ENCODE data around the gene NTM. TPM values are rescaled to one million over a fixed set of nuclear protein-coding genes. Genes with fewer than 3 reads are reported as not detected.

NTM gene
- total RNA-seq, 2 experiments from 2014 or later: not detected

DNA sequence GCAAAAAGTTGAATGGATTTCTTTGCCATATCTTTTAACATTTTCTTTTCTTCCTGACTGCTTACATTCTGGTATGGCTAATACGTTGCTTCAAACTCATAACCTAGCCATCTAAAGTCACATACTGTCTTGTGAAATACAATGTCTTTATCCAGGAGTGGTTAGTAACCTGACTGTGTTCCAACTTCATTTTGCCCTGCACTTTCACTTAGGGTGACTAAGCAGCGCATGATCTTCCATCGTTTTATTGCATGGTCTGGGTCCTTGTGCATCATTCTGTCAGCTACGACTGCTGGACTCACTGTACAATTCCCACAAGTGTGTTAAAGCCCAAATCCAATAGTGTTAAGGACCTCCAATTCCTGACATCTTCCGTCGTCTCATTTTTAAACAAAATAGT, 403.2 kb downstream of the NTM start:
- no peak for ATAC-seq
- Mint-ChIP-seq H3K4me1 (ENCODE audit: low read depth) (no peaks in the 10 kb centered on the region), H3K27me3 (peaks cover 1% of the 10 kb centered on the region), H3K36me3 (ENCODE audit: low read depth) (no peaks in the 10 kb centered on the region), H3K27ac (no peak overlapping the region), H3K4me3 (no peak overlapping the region), H3K9me3 (no peaks in the 10 kb centered on the region)
- TF ChIP-seq, protein P1, sequence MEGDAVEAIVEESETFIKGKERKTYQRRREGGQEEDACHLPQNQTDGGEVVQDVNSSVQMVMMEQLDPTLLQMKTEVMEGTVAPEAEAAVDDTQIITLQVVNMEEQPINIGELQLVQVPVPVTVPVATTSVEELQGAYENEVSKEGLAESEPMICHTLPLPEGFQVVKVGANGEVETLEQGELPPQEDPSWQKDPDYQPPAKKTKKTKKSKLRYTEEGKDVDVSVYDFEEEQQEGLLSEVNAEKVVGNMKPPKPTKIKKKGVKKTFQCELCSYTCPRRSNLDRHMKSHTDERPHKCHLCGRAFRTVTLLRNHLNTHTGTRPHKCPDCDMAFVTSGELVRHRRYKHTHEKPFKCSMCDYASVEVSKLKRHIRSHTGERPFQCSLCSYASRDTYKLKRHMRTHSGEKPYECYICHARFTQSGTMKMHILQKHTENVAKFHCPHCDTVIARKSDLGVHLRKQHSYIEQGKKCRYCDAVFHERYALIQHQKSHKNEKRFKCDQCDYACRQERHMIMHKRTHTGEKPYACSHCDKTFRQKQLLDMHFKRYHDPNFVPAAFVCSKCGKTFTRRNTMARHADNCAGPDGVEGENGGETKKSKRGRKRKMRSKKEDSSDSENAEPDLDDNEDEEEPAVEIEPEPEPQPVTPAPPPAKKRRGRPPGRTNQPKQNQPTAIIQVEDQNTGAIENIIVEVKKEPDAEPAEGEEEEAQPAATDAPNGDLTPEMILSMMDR (IDR thresholded peaks at IDR 0.05): no peak
- POLR2A ChIA-PET: no interaction called here
- intact Hi-C loops (cut with micrococcal nuclease): no loop called here
- DNase-seq: no peak
- CTCF ChIA-PET: no interaction called here

DNA sequence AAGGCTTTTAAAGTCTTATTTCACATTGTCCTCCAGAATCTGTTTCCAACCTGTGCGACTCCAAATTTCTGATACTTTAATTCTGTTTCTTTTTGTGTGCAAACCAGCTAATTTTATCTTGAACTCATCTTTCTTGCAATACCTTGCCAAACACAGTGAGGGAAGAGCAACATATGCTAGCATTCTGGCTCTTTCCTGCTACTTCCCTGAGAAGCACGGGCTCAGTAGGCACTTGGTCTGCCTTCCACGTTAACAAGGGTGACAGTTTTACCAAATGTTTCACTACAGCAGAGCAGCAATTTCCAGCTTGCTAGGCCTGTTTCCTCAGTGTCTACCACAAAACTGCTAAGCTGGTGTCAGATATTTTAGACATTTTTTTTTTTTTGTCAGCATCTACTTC, 405.8 kb downstream of the NTM start:
- no peak for ATAC-seq
- no peaks in the 10 kb centered on the region for H3K36me3 Mint-ChIP-seq (ENCODE audit: low read depth)
- intact Hi-C loops (cut with micrococcal nuclease): no loop called here

DNA sequence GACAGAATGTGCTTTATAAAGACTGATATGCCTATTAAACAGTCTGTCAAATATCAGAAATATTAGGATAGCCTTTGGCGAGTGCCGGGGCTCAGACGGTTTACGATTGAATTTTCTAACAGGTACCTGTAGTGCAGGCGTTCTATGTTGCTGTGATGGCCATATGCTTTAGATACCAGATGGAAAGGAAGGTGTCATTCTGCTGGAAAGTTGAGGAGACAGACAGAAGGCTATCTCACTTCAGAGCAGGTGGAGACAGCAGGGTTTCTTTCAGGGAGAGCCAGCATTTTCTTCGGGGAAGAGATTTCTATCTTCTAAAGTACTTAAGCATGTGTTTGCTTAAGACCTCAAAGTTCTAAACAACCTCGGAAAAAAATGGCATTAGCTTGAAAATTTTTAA, 415.4 kb downstream of the NTM start:
- CTCF ChIA-PET: no interaction called here
- H3K4me3 Mint-ChIP-seq: no peak overlapping the region
- H3K27me3 Mint-ChIP-seq: peaks cover 3% of the 10 kb centered on the region
- DNase-seq: no peak
- ATAC-seq: no peak
- POLR2A ChIA-PET: no interaction called here
- H3K4me1 Mint-ChIP-seq (ENCODE audit: low read depth): no peaks in the 10 kb centered on the region
- no peak overlapping the region for H3K27ac Mint-ChIP-seq
- peaks cover 2% of the 10 kb centered on the region for H3K9me3 Mint-ChIP-seq
- no peaks in the 10 kb centered on the region for H3K36me3 Mint-ChIP-seq (ENCODE audit: low read depth)
- TF ChIP-seq, protein P1 (IDR thresholded peaks at IDR 0.05): no peak
- intact Hi-C loops (cut with micrococcal nuclease): no loop called here

More for the DNA sequence above, 405.8 kb downstream of the NTM start:
- DNase-seq: no peak
- no peaks in the 10 kb centered on the region for H3K4me1 Mint-ChIP-seq (ENCODE audit: low read depth)
- H3K27ac Mint-ChIP-seq: no peak overlapping the region
- ChIA-PET CTCF (no interaction called here), POLR2A (no interaction called here)
- H3K27me3 Mint-ChIP-seq: peaks cover 5% of the 10 kb centered on the region
- H3K9me3 Mint-ChIP-seq: no peaks in the 10 kb centered on the region
- TF ChIP-seq, protein P1 (IDR thresholded peaks at IDR 0.05): no peak
- no peak overlapping the region for H3K4me3 Mint-ChIP-seq

DNA sequence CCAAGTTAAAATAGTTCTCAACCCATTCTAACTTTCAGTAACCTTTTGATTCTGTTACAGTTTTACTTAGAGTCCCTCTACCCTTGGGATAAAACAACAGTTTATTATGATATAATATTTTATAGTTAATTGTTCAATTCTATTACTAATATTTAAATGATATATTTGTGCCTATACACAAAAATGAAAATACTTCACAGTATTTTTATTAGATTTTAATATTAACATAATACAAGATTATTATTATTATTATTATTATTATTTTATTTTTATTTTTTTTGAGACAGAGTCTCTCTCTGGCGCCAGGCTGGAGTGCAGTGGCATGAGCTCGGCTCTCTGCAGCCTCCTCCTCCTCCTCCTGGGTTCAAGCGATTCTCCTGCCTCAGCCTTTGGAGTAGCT, 416.7 kb downstream of the NTM start:
- intact Hi-C loops (cut with micrococcal nuclease): no loop called here
- Mint-ChIP-seq H3K4me1 (ENCODE audit: low read depth) (no peaks in the 10 kb centered on the region), H3K9me3 (no peaks in the 10 kb centered on the region), H3K27ac (no peak overlapping the region), H3K36me3 (ENCODE audit: low read depth) (no peaks in the 10 kb centered on the region), H3K4me3 (no peak overlapping the region), H3K27me3 (no peaks in the 10 kb centered on the region)
- ChIA-PET POLR2A (no interaction called here), CTCF (no interaction called here)
- no peak for DNase-seq
- TF ChIP-seq, protein P1 (IDR thresholded peaks at IDR 0.05): no peak
- ATAC-seq: no peak

DNA sequence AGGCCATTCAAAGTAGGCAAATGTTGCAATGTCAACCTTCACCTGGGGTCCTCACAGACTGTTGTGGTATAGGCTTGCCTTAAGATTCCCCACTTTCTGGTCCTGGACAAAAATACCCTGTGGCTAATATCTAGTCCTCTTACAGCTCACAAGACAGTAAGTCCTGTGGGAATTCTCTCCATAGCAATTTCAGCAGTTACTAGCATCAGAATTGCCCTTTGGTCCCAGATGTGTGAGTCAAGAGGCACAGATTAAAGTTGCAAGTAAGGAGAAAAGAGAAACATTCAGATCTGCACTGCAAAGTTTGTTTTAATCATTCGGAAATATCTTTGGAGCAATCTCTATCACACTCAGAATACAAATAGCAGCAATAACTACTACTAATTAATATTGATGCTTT, 420.2 kb downstream of the NTM start:
- H3K4me1 Mint-ChIP-seq (ENCODE audit: low read depth): no peaks in the 10 kb centered on the region
- intact Hi-C loops (cut with micrococcal nuclease): no loop called here
- no peak overlapping the region for H3K27ac Mint-ChIP-seq
- H3K36me3 Mint-ChIP-seq (ENCODE audit: low read depth): no peaks in the 10 kb centered on the region
- H3K27me3 Mint-ChIP-seq: no peaks in the 10 kb centered on the region
- CTCF ChIA-PET: no interaction called here
- TF ChIP-seq, protein P1 (IDR thresholded peaks at IDR 0.05): no peak
- ATAC-seq (no peak), DNase-seq (no peak)
- POLR2A ChIA-PET: no interaction called here
- no peak overlapping the region for H3K4me3 Mint-ChIP-seq
- H3K9me3 Mint-ChIP-seq: no peaks in the 10 kb centered on the region
